Upper lobe of right lung (tissue), 1 donor: ENCODE measurements around the gene TRIM65. TPM values are rescaled to one million over a fixed set of nuclear protein-coding genes. Genes with fewer than 3 reads are reported as not detected.

ENCODE experiments used
- ATAC-seq: fragments of 200-7000 bp; cut with Tn5 transposase; one replicate; pipeline ENCODE4 v1.9.1; 2020; ENCODE audit warnings: mild to moderate bottlenecking, moderate library complexity
- DNase-seq: peaks from one replicate; pipeline ENCODE4 v3.0.0-alpha.2; 2020
- H3K27ac ChIP-seq: fragments of 200-600 bp; one replicate; pipeline ENCODE4 v1.8.0; 2022
- H3K27me3 ChIP-seq: fragments of 200-600 bp; one replicate; pipeline ENCODE4 v1.8.0; 2022; ENCODE audit warnings: mild to moderate bottlenecking
- H3K36me3 ChIP-seq: fragments of 200-600 bp; one replicate; pipeline ENCODE4 v1.8.0; 2022
- H3K4me1 ChIP-seq: fragments of 200-600 bp; one replicate; pipeline ENCODE4 v1.8.0; 2022
- H3K4me3 ChIP-seq: fragments of 200-600 bp; one replicate; pipeline ENCODE4 v1.8.0; 2022; ENCODE audit warnings: mild to moderate bottlenecking
- H3K9me3 ChIP-seq: fragments of 200-600 bp; one replicate; pipeline ENCODE4 v1.8.0; 2022
- CTCF ChIP-seq: fragments of 200-600 bp; IDR thresholded peaks from one replicate; pipeline ENCODE4 v1.8.0; 2022; ENCODE audit warnings: antibody characterized with exemption
- intact Hi-C: fragments of 100-400 bp; cut with DNase I; formaldehyde crosslinking; loops from one replicate; pipeline ENCODE4 v1.11.0; 2022
- total RNA-seq: library from RNA; stranded (reverse); fragmentation: NEBNext Ultra II Directional; extraction: Animal tissue kit (Norgen Biotek cat#: 25700); gene quantifications from one replicate; pipeline ENCODE4 v1.2.1, GENCODE V29; 2021
- donor health status: DM: no; HTN: yes; CAD: no; lungs with severe emphysema.

Gene TRIM65
- total RNA-seq, 1 donor from 2014 or later: 28.7 TPM

- Histone ChIP-seq H3K36me3 (peaks cover 69% of the 10 kb centered on the region), H3K4me1 (peaks cover 57% of the 10 kb centered on the region), H3K27ac (peak overlapping the region; percentile 68), H3K4me3 (no peak overlapping the region), H3K9me3 (no peaks in the 10 kb centered on the region), H3K27me3 (no peaks in the 10 kb centered on the region)
- no peak for ATAC-seq
- DNase-seq: no peak
- TF ChIP-seq CTCF: no peak
- intact Hi-C loops: no loop called here
Measured at GRCh38 chr17:75849279-75849646, 47.5 kb downstream of the TRIM65 start.

GRCh38 chr17:75848523-75849278 is 48.0 kb downstream of the TRIM65 start:
- ATAC-seq: no peak
- peak overlapping the region; percentile 68 for H3K27ac ChIP-seq
- no peaks in the 10 kb centered on the region for H3K9me3 ChIP-seq
- peaks cover 55% of the 10 kb centered on the region for H3K4me1 ChIP-seq
- no peaks in the 10 kb centered on the region for H3K27me3 ChIP-seq
- peak; percentile 66 for TF ChIP-seq CTCF
- peaks cover 69% of the 10 kb centered on the region for H3K36me3 ChIP-seq
- intact Hi-C loops: no loop called here
- peak; percentile 86 for DNase-seq
- H3K4me3 ChIP-seq: no peak overlapping the region

DNA sequence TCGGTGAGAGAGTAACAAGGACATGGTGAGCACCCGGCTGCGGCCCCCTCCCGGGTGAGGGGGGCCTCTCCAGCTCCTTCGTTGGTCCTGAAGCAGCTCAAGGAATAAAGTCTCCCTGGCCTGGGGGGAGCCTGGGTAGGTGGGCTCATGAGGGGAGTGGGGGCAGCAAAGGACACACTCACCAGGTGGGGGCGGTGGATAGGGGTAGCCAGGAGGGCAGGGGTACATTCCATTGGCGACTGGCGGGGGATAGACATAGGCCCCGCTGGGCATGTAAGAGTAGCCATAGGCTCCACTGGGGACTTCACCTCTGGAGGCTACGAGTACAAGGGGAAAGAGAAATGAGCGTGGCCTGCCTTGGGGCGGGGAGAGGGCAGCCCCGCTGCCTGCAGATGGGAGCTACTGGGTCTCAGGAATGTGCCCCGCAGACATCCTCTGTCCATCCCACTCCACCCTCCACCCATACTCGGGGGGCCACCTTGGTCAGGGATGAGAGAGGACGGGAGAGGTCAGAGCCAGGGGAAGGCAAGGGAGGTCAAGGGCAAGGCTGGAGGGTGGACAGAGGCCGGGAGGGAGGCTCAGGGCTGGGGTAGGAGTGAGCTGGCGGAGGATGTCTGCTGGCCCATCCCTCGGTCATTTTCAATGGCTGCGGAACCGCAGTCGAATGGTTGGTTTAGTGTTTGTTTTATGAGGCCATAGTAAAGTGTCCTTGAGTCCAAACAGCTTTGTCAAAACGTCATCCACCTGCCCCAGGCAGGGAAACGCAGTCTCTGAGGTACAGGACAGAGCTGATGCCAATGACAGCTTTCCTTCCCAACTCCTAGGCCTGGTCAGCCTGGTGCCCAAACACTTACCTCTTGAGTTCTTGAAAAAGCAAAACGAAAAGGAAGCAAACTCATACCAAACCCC is 48.9 kb downstream of the TRIM65 start:
- TF ChIP-seq CTCF: no peak
- H3K9me3 ChIP-seq: no peaks in the 10 kb centered on the region
- peaks cover 69% of the 10 kb centered on the region for H3K36me3 ChIP-seq
- peak overlapping the region; percentile 90 for H3K27ac ChIP-seq
- ATAC-seq (no peak), DNase-seq (no peak)
- intact Hi-C loops: no loop called here
- peak overlapping the region; percentile 10 for H3K4me3 ChIP-seq
- no peaks in the 10 kb centered on the region for H3K27me3 ChIP-seq
- H3K4me1 ChIP-seq: peaks cover 49% of the 10 kb centered on the region

GRCh38 chr17:75846692-75847613 is 49.8 kb downstream of the TRIM65 start:
- no peak for TF ChIP-seq CTCF
- no peak for DNase-seq
- intact Hi-C loops: no loop called here
- Histone ChIP-seq H3K9me3 (no peaks in the 10 kb centered on the region), H3K4me3 (peak overlapping the region; percentile 10), H3K27me3 (no peaks in the 10 kb centered on the region), H3K4me1 (peaks cover 49% of the 10 kb centered on the region), H3K27ac (peak overlapping the region; percentile 90), H3K36me3 (peaks cover 66% of the 10 kb centered on the region)
- no peak for ATAC-seq
